CD4-positive, alpha-beta T cell treated with Interferon alpha-2 for 1 hour (primary cell): ENCODE results near the gene TOLLIP.
"Not testable (repeated sequence)": the region's sequence is repeated elsewhere in the genome, so short reads cannot be mapped to it uniquely, and the experiment has no call there.

Experiments used
- DNase-seq, 2 donors: peaks; one replicate each; pipeline ENCODE4 v3.0.0-alpha.2; 2020 to 2022

Gene TOLLIP

DNA sequence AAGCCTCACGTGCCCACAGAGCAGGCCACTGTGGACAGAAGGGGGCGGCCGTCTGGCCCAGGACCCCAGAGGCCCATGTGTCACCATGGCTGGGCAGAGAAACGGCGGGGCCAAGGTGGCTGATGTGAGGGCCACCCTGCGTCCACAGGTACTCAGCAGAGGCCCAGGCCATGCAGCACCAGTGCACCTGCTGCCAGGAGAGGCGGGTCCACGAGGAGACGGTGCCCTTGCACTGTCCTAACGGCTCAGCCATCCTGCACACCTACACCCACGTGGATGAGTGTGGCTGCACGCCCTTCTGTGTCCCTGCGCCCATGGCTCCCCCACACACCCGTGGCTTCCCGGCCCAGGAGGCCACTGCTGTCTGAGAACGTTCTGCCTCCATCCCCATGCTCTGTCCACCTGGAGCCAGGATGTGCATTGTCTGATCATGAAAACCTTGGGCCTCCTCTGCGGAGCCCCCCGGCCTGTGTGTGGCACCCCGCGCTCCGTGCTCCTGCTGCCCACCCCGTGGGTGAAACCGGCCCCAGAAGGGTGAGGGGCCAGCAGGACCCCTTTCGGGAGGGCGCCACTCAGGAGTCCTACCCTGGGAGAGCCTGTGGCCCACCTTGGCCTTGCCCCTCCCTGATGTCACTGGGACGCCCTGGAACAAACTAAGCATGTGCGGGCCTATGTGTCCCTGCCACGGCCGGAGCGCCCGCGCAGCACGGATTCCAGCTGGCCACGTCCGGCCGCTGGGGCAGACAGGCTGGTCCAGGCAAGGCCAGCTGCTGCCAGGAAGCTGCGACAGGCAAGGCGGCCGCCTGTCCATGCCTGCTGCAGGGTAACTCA is 48.0 kb downstream of the TOLLIP start:
- no peak for DNase-seq

DNA sequence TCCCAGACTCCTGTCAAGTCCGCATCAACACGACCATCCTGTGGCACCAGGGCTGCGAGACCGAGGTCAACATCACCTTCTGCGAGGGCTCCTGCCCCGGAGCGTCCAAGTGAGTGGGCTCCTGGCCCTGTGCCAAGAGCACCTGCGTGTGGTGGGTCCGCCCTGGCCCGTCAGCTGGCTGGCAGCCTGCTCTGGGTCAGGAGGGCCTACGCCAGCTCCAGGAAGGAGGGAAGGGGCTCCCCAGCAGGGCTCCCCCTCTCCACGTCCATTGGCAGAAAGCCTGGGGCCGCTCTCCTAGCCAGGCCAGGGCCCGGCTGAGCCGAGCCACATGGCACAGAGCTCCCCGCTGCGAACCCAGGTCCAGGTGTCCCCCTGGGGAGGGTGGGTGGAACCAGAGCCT is 48.8 kb downstream of the TOLLIP start:
- no peak for DNase-seq

DNA sequence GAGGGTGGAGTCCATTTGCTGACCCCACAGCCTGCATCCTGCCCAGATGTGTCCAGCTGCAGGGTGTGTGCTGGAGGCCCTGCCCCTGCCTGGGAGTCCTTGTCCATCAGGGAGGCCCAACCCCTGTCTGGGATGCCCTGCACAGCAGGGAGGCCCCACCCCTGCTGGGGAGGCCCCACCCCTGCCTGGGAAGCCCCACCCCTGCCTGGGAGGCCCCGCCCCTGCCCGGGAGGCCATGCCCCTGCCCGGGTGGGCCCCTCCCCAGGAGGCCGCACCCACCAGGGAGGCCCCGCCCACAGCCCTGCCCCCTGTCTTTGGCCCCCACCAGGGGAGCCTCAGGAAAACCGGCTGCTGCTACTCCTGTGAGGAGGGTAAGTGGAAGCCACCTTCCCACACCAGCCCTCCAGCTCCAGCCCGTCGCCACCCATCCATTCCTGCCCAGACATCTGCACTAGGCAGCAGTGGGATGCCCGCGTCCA is 49.4 kb downstream of the TOLLIP start:
- DNase-seq: peak; percentile 15 to 53

DNA sequence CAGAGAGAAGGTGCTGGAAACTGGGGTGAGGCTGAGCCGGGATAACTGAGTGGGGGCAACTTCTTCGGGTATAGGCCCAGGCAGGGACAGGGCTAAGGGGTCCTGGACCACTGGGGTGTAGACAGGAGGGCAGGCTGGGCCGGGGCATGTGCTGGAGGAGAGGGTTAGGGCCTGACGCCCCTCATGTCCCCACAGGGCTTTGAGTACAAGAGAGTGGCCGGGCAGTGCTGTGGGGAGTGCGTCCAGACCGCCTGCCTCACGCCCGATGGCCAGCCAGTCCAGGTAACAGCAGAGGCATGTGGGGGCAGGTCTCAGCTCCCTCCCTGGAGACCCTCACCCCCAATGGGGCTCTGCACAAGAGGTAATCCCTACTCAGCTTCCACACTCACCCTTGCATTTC is 49.9 kb downstream of the TOLLIP start:
- no peak for DNase-seq

DNA sequence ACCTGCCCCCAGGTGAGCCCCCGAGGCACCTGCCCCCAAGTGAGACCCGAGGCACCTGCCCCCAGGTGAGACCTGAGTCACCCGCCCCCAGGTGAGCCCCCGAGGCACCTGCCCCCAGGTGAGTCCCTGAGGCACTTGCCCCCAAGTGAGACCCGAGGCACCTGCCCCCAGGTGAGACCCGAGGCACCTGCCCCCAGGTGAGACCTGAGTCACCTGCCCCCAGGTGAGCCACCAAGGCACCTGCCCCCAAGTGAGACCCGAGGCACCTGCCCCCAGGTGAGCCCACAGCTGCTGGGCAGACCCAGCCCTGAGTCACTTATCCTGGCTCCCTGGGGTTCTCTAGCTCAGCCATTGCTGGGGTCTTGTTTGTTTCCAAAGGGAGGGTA is 50.4 kb downstream of the TOLLIP start:
- DNase-seq: no peak

DNA sequence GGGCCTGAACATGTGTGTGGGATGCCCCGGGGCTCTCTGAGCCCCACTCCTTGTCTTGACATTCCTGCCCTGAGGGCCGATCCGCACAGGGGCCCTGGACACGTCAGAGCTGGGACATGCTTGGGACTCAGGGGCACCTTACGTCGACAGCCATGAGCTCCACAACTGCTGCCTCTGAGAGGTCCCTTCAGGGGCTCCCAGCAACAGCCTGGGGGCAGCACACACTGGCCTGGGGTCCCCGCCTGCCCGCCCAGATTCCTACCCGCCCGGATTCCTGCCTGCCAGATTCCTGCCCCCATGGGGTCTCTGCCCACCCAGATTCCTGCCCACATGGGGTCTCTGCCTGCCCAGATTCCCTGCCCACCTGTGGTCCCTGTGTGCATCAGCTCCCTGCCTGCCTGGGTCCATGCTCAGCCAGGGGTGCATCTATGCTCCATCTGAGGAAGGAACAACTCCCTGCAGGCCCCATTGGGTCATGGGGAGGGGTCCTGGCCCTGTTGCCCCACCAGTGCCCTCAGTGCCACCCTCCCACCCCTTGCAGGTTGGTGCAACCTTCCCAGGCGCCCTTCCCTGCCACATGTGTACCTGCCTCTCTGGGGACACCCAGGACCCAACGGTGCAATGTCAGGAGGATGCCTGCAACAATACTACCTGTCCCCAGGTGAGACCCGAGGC is 50.9 kb downstream of the TOLLIP start:
- no peak for DNase-seq

DNA sequence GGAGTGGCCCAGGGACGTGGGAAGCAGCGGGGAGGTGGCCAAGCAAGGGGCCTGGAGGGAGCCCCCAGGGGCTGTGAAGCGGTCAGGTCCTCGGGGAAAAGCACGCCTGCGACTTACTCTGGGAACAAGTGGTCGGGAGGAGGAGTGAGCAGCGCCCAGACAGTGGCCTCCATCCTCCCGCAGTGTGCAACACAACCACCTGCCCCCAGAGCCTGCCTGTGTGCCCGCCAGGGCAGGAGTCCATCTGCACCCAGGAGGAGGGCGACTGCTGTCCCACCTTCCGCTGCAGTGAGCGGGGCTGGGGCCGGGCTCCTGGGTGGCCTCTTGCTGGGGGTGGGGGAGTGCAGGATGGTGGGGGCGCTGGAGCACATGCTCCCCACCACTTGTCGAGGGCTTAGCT is 51.5 kb downstream of the TOLLIP start:
- DNase-seq: no peak

DNA sequence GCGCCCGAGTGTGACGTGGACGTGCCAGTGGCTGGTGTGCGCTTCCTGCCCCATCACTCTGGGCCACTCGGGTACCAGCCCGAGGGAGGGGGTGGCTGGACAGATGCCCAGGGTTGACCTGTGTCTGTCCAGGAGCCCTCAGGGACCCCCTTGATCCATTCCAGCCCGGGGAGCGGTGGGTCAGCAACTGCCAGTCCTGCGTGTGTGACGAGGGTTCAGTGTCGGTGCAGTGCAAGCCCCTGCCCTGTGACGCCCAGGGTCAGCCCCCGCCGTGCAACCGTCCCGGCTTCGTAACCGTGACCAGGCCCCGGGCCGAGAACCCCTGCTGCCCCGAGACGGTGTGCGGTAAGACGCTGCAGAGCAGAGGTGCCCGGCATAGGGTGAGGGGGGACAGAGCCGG is 52.1 kb downstream of the TOLLIP start:
- no peak for DNase-seq

DNA sequence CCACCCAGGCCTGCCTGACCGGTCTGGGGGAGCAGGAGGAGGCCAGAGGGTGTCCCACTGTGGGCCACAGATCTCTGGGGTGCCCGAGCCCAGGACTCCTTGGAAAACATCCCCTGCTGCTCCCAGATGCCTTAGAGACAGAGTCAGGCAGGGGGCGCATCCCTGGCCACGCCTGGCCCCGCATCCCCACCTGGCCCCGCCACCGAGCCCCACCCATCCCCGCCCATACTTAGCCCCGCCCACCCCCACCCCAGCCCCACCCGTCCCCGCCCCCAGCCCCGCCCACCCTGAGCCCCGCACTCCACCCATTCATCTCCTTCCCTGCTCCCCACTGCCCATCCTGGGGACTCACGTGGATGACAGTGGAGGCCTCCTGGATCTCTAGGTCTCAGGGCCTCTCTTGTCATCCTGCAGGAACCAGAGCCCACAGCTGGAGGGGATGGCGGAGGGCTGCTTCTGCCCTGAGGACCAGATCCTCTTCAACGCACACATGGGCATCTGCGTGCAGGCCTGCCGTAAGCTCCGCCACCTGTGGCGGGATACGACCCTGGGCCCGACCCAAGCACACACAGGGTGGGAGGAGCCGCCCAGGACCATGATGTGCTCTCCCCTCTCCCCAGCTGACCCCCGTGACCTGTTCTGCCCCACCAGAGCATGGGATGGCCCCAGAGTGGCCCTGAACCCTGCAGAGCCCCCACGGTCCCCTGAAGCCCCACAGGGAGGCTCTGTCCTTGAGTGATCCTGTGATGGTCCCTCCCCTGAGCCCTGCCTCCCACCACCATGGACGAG is 53.0 kb downstream of the TOLLIP start:
- no peak for DNase-seq

DNA sequence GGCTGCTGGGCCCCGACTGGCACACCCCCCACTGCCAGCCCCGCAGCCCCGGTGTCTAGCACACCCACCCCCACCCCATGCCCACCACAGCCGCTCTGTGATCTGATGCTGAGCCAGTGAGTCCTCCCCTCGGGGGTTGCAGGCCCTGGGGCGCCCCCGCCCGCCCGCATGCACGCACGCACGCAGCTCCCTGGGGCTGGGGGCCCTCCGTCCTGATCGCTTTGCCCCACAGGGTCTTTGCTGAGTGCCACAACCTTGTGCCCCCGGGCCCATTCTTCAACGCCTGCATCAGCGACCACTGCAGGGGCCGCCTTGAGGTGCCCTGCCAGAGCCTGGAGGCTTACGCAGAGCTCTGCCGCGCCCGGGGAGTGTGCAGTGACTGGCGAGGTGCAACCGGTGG is 54.3 kb downstream of the TOLLIP start:
- DNase-seq: no peak

DNA sequence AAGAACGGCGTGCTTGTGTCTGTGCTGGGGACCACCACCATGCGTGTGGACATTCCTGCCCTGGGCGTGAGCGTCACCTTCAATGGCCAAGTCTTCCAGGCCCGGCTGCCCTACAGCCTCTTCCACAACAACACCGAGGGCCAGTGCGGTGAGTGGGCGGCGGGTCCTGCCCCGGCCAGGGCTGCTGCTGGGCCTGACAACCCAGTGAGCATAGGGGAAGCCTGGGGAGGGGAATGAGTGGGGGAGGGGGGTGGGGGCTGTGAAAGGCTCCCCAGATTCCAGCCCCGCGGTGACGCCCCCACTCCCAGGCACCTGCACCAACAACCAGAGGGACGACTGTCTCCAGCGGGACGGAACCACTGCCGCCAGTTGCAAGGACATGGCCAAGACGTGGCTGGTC is 54.7 kb downstream of the TOLLIP start:
- no peak for DNase-seq

DNA sequence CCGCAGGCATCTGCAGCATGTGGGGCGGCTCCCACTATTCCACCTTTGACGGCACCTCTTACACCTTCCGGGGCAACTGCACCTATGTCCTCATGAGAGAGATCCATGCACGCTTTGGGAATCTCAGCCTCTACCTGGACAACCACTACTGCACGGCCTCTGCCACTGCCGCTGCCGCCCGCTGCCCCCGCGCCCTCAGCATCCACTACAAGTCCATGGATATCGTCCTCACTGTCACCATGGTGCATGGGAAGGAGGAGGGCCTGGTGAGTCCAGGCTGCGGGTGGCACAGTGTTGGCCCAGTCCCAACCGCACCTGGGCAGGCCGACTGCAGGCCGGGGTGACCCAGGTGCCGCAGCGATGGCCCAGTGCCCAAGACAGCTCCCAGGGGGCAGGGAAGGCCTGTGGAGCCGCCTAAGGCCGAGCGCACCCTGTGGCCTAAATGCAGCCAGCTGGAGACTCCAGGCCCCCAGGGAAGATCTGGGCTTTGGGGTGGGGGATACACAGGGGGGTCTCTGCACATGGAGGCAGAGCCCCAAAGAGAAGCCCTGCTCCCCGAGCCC is 55.3 kb downstream of the TOLLIP start:
- DNase-seq: no peak

DNA sequence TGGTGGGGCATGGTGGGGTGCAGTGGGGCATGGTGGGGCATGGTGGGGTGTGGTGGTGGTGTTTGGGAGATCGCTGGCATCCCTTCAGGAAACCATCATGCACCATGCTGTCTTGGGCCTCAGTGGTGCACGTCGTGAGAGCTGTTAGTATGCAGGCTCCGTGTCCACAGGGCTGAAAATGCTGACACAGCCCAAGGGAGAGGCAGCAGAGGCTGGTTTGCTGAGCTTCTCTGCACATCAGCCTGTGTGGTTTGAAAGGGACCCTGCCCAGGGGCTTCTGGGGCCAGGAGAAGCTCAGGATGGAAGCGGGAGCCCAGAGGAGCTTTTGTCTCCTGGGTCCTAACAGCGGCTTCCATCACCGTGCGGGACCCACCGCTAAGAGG is 56.3 kb downstream of the TOLLIP start:
- no peak for DNase-seq

DNA sequence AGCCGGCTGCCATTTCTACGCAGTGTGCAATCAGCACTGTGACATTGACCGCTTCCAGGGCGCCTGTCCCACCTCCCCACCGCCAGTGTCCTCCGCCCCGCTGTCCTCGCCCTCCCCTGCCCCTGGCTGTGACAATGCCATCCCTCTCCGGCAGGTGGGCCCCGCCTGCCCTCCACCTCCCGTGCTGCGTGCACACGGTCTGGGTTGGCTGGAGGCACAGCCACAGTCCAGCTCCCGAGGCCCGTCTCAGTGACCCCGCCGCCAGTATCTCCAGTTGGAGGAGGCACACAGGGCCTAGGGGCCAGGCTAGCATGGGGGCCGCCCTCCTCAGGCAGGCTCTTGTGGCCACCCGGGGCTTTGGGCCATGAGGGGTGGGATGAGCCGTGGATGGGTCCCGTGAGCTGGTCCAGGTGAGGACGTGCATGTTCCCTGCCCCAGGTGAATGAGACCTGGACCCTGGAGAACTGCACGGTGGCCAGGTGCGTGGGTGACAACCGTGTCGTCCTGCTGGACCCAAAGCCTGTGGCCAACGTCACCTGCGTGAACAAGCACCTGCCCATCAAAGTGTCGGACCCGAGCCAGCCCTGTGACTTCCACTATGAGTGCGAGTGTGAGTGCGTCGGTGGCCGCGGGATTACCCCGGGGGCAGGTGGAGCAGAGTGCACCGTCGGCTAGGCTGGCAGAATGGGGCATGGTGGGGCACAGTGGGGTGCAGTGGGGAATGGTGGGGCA is 56.9 kb downstream of the TOLLIP start:
- no peak for DNase-seq

DNA sequence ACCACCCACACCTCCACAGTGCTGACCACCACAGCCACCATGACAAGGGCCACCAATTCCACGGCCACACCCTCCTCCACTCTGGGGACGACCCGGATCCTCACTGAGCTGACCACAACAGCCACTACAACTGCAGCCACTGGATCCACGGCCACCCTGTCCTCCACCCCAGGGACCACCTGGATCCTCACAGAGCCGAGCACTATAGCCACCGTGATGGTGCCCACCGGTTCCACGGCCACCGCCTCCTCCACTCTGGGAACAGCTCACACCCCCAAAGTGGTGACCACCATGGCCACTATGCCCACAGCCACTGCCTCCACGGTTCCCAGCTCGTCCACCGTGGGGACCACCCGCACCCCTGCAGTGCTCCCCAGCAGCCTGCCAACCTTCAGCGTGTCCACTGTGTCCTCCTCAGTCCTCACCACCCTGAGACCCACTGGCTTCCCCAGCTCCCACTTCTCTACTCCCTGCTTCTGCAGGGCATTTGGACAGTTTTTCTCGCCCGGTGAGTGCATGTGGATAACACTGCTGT is 58.1 kb downstream of the TOLLIP start:
- no peak for DNase-seq

DNA sequence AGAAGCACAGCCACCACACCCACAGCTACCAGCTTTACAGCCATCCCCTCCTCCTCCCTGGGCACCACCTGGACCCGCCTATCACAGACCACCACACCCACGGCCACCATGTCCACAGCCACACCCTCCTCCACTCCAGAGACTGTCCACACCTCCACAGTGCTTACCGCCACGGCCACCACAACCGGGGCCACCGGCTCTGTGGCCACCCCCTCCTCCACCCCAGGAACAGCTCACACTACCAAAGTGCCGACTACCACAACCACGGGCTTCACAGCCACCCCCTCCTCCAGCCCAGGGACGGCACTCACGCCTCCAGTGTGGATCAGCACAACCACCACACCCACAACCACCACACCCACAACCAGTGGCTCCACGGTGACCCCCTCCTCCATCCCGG is 59.0 kb downstream of the TOLLIP start:
- not testable (repeated sequence) for DNase-seq

DNA sequence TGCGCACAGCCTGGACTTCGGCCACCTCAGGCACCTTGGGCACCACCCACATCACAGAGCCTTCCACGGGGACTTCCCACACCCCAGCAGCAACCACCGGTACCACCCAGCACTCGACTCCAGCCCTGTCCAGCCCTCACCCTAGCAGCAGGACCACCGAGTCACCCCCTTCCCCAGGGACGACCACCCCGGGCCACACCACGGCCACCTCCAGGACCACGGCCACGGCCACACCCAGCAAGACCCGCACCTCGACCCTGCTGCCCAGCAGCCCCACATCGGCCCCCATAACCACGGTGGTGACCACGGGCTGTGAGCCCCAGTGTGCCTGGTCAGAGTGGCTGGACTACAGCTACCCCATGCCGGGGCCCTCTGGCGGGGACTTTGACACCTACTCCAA is 60.5 kb downstream of the TOLLIP start:
- DNase-seq: not testable (repeated sequence)

DNA sequence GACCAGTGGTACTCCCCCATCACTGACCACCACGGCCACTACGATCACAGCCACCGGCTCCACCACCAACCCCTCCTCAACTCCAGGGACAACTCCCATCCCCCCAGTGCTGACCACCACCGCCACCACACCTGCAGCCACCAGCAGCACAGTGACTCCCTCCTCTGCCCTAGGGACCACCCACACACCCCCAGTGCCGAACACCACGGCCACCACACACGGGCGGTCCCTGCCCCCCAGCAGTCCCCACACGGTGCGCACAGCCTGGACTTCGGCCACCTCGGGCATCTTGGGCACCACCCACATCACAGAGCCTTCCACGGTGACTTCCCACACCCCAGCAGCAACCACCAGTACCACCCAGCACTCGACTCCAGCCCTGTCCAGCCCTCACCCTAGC is 62.4 kb downstream of the TOLLIP start:
- DNase-seq: not testable (repeated sequence)

DNA sequence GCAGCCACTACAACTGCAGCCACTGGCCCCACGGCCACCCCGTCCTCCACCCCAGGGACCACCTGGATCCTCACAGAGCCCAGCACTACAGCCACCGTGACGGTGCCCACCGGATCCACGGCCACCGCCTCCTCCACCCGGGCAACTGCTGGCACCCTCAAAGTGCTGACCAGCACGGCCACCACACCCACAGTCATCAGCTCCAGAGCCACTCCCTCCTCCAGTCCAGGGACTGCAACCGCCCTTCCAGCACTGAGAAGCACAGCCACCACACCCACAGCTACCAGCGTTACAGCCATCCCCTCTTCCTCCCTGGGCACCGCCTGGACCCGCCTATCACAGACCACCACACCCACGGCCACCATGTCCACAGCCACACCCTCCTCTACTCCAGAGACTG is 63.1 kb downstream of the TOLLIP start:
- DNase-seq: not testable (repeated sequence)

DNA sequence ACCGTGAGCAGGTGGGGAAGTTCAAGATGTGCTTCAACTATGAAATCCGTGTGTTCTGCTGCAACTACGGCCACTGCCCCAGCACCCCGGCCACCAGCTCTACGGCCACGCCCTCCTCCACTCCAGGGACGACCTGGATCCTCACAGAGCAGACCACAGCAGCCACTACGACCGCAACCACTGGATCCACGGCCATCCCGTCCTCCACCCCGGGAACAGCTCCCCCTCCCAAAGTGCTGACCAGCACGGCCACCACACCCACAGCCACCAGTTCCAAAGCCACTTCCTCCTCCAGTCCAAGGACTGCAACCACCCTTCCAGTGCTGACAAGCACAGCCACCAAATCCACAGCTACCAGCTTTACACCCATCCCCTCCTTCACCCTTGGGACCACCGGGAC is 63.7 kb downstream of the TOLLIP start:
- DNase-seq: not testable (repeated sequence)

DNA sequence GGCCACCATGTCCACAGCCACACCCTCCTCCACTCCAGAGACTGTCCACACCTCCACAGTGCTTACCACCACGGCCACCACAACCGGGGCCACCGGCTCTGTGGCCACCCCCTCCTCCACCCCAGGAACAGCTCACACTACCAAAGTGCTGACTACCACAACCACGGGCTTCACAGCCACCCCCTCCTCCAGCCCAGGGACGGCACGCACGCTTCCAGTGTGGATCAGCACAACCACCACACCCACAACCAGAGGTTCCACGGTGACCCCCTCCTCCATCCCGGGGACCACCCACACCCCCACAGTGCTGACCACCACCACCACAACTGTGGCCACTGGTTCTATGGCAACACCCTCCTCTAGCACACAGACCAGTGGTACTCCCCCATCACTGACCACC is 64.9 kb downstream of the TOLLIP start:
- DNase-seq: not testable (repeated sequence)

DNA sequence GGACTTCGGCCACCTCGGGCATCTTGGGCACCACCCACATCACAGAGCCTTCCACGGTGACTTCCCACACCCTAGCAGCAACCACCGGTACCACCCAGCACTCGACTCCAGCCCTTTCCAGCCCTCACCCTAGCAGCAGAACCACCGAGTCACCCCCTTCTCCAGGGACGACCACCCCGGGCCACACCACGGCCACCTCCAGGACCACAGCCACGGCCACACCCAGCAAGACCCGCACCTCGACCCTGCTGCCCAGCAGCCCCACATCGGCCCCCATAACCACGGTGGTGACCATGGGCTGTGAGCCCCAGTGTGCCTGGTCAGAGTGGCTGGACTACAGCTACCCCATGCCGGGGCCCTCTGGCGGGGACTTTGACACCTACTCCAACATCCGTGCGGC is 65.9 kb downstream of the TOLLIP start:
- DNase-seq: not testable (repeated sequence)
